GM12878 (cell line): ENCODE measurements around the gene GPI.

Experiments
- HDAC2 ChIP-seq: fragments of 200-600 bp; sonication (generic); IDR thresholded peaks from 2 replicates; pipeline ENCODE4 v1.6.1; 2017
- POLR2AphosphoS5 ChIP-seq: IDR thresholded peaks from 2 replicates; pipeline ENCODE4 v1.6.1; 2011; ENCODE audit warnings: mild to moderate bottlenecking, low read length, inconsistent platforms
- RAD21 ChIP-seq: IDR thresholded peaks from 2 replicates; pipeline ENCODE4 v1.6.1; 2011; ENCODE audit warnings: mild to moderate bottlenecking, low read depth, low read length, moderate library complexity; ENCODE audit not compliant: insufficient read depth
- SIN3A ChIP-seq: IDR thresholded peaks from 2 replicates; pipeline ENCODE4 v1.6.1; 2012; ENCODE audit warnings: low read depth, low read length, improper control_type of control experiment
- USF1 ChIP-seq: IDR thresholded peaks from 2 replicates; pipeline ENCODE4 v1.6.1; 2011; ENCODE audit warnings: borderline replicate concordance, low read depth, mild to moderate bottlenecking, moderate library complexity, mixed read lengths, low read length; ENCODE audit not compliant: insufficient read depth; ENCODE audit errors: extremely low read length
- ZBTB33 ChIP-seq: fragments of 450-650 bp; IDR thresholded peaks from 2 replicates; pipeline ENCODE4 v1.6.1; 2017; ENCODE audit warnings: mild to moderate bottlenecking
- TF ChIP-seq, protein P1 (sequence below), 3 experiments: IDR thresholded peaks in 2 of 3; conservative IDR thresholded peaks in 1 of 3; 2 replicates each; pipeline ENCODE4 v1.5.1; 2011; ENCODE audit warnings: low read depth in 3 of 3, low read length in 3 of 3, mild to moderate bottlenecking in 3 of 3, control low read depth in 2 of 3, moderate library complexity in 2 of 3, inconsistent platforms in 1 of 3, mixed read lengths in 1 of 3; ENCODE audit not compliant: control insufficient read depth in 2 of 3, insufficient read depth in 1 of 3; ENCODE audit errors: extremely low read depth in 1 of 3

DNA sequence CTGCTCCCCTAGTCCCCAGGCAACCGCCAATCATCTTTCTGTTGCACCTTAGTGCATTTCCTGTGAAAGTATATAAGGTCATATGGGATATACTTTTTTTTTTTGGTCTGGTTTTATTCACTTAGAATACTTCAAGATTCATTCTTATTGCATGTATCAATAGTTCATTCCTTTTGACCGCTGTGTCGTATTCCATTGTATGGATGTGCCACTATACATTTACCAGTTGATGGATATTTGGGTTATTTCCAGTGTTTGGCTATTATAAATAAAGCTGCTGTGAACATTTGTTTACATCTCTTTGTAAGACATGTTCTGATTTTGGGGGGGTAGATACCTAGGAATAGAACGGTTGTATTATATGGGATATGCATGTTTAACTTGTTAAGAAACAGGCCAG is 53.3 kb downstream of the GPI start:
- TF ChIP-seq HDAC2, result no peak
- no peak for TF ChIP-seq RAD21
- no peak for TF ChIP-seq SIN3A
- TF ChIP-seq, protein P1, sequence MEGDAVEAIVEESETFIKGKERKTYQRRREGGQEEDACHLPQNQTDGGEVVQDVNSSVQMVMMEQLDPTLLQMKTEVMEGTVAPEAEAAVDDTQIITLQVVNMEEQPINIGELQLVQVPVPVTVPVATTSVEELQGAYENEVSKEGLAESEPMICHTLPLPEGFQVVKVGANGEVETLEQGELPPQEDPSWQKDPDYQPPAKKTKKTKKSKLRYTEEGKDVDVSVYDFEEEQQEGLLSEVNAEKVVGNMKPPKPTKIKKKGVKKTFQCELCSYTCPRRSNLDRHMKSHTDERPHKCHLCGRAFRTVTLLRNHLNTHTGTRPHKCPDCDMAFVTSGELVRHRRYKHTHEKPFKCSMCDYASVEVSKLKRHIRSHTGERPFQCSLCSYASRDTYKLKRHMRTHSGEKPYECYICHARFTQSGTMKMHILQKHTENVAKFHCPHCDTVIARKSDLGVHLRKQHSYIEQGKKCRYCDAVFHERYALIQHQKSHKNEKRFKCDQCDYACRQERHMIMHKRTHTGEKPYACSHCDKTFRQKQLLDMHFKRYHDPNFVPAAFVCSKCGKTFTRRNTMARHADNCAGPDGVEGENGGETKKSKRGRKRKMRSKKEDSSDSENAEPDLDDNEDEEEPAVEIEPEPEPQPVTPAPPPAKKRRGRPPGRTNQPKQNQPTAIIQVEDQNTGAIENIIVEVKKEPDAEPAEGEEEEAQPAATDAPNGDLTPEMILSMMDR (IDR thresholded peaks at IDR 0.05 in 2 of 3, conservative IDR thresholded peaks at IDR 0.05 in 1 of 3; ENCODE audit: control insufficient read depth in 2 of 3, extremely low read depth in 1 of 3, insufficient read depth in 1 of 3, low read depth in 3 of 3, low read length in 3 of 3), result no peak
- no peak for TF ChIP-seq USF1
- TF ChIP-seq ZBTB33, result no peak
- no peak for TF ChIP-seq POLR2AphosphoS5
